NT2/D1 (cell line): ENCODE measurements around the gene TGOLN2.
"Not testable (repeated sequence)": the region's sequence is repeated elsewhere in the genome, so short reads cannot be mapped to it uniquely, and the experiment has no call there.

Experiments used
- YY1 ChIP-seq: IDR thresholded peaks from 2 replicates; pipeline ENCODE4 v1.6.1; 2011; ENCODE audit not compliant: insufficient read length, insufficient read depth
- ZNF274 ChIP-seq: IDR thresholded peaks from 2 replicates; pipeline ENCODE4 v1.6.1; 2011; ENCODE audit warnings: mild to moderate bottlenecking, low read depth, low read length

GRCh38 chr2:85362653-85363387 is 35.0 kb upstream of the TGOLN2 start:
- not testable (repeated sequence) for TF ChIP-seq ZNF274, YY1
